Neuron (in vitro differentiated cells): Measurements from ENCODE around the gene PTPRN2.
"Not testable (repeated sequence)": the region's sequence is repeated elsewhere in the genome, so short reads cannot be mapped to it uniquely, and the experiment has no call there.

ENCODE experiments used
- H2AFZ ChIP-seq: one replicate; pipeline ENCODE4 v1.6.1; 2013; ENCODE audit warnings: low read depth, mild to moderate bottlenecking, inconsistent platforms, low read length, moderate library complexity
- H3K27me3 ChIP-seq: one replicate; pipeline ENCODE4 v1.6.1; 2013; ENCODE audit warnings: low read length; ENCODE audit not compliant: insufficient read depth
- H3K36me3 ChIP-seq: one replicate; pipeline ENCODE4 v1.6.1; 2013; ENCODE audit warnings: low read length; ENCODE audit not compliant: insufficient read depth
- H3K4me1 ChIP-seq: one replicate; pipeline ENCODE4 v1.6.1; 2013; ENCODE audit warnings: low read length; ENCODE audit not compliant: insufficient read depth
- H3K4me3 ChIP-seq: 2 replicates; pipeline ENCODE4 v1.5.1; 2013; ENCODE audit warnings: mild to moderate bottlenecking, low read length, moderate library complexity
- H3K9me3 ChIP-seq: one replicate; pipeline ENCODE4 v1.6.1; 2013; ENCODE audit warnings: low read length

PTPRN2 gene

GRCh38 chr7:158536871-158537515 is 50.6 kb downstream of the PTPRN2 start:
- H2AFZ ChIP-seq: no peak overlapping the region

DNA sequence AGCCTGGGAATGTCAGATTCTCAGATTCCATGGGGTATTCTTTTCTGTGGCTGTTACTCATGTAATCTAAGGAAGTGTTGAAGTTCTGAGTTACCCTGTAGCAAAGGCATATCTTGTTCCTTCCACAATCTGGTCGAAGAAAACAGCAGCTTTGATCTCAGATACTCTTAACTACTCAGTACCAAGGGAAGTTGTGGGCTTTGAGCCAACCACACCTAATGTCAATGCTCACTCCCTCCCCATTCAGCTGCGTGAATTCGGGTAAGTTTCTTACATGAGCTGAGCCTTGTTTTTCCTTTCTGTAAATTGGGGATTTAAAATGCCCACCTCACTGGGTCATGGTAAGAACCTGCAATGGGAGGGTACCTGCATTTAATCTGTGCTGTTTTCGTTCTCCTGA is 52.5 kb downstream of the PTPRN2 start:
- peaks cover 3% of the 10 kb centered on the region for H3K9me3 ChIP-seq
- no peaks in the 10 kb centered on the region for H3K36me3 ChIP-seq
- no peaks in the 10 kb centered on the region for H3K4me1 ChIP-seq
- H3K4me3 ChIP-seq: no peak overlapping the region
- no peak overlapping the region for H2AFZ ChIP-seq
- H3K27me3 ChIP-seq: no peaks in the 10 kb centered on the region

More at GRCh38 chr7:158536871-158537515, 50.6 kb downstream of the PTPRN2 start:
- Histone ChIP-seq H3K36me3 (no peaks in the 10 kb centered on the region), H3K4me1 (peaks cover 3% of the 10 kb centered on the region), H3K4me3 (no peak overlapping the region), H3K9me3 (peaks cover 3% of the 10 kb centered on the region), H3K27me3 (no peaks in the 10 kb centered on the region)

DNA sequence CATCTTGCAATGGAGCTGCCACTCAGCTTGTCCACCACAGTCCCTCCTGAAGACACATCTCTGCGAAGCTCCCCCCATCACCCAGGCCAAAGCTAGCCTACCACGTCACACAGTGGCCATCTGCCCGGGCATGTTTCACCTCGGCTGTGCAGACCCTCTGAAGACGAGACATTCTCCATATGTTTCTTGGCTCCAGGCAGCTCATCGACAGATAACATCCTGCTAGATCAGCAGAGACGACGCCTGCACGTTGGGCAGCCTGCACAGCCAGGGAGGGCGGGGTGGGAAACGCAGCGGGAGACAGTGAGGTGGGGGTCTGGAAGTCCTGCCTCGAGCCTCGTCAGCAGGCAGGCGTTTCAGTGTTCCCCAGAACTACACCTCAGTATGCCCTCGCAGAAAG is 53.0 kb downstream of the PTPRN2 start:
- Histone ChIP-seq H3K36me3 (no peaks in the 10 kb centered on the region), H2AFZ (no peak overlapping the region), H3K4me3 (no peak overlapping the region), H3K27me3 (no peaks in the 10 kb centered on the region), H3K9me3 (peaks cover 3% of the 10 kb centered on the region), H3K4me1 (no peaks in the 10 kb centered on the region)

- H3K27me3 ChIP-seq, H3K9me3 ChIP-seq, H2AFZ ChIP-seq, H3K4me1 ChIP-seq, H3K4me3 ChIP-seq, H3K36me3 ChIP-seq: not testable (repeated sequence)
Measured at GRCh38 chr7:158534134-158534515, 53.5 kb downstream of the PTPRN2 start.

- Histone ChIP-seq H3K4me3 (no peak overlapping the region), H3K4me1 (no peaks in the 10 kb centered on the region), H3K36me3 (no peaks in the 10 kb centered on the region), H3K27me3 (no peaks in the 10 kb centered on the region), H2AFZ (no peak overlapping the region), H3K9me3 (peaks cover 3% of the 10 kb centered on the region)
Measured at GRCh38 chr7:158533386-158534133, 54.1 kb downstream of the PTPRN2 start.

DNA sequence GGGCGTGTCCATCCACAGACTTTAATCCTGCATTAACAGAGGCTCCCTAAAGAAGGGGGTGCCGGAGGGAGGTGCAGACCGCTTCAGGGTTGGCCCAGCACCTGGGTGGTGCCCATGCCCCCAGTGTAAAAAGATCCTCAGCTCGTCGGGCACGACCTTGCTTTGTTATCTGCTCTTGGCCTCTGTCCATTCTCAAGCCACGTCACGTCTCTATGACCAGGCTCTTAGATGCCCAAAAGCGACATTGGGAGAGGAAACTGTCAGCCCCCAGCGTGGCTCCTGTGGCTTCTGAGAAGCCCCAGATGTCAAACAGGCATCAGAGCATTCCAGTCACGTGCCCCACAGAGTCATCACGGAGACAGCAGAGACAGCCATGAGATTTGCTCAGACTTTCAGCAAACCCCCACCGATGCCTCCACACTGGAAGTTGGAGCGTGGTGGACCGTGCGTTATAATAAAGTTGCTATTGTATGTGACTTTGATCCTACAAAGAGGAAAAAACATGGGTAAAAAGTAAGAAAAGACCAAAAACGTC is 55.5 kb downstream of the PTPRN2 start:
- H2AFZ ChIP-seq: no peak overlapping the region
- no peak overlapping the region for H3K4me3 ChIP-seq
- H3K36me3 ChIP-seq: no peaks in the 10 kb centered on the region
- peaks cover 3% of the 10 kb centered on the region for H3K9me3 ChIP-seq
- no peaks in the 10 kb centered on the region for H3K4me1 ChIP-seq
- no peaks in the 10 kb centered on the region for H3K27me3 ChIP-seq

DNA sequence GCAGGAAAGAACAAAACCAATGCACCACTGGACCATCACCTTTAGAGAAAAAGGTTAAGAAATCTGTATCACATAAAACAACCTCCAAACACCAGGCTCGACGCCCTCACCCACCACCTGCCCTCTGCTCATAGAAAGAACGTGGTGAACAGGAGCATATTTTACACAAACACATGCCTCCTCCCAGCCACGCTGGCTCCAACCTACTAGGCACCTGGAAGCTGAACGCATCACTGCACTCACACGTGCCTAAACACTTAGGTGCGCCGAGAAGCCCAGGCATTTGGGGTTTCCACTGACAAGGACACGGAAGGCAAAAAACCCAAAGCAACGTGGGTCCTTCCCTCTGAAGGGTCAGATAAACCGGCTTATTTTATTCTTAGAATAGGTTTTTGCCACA is 56.0 kb downstream of the PTPRN2 start:
- Histone ChIP-seq H3K4me3 (no peak overlapping the region), H3K9me3 (peaks cover 3% of the 10 kb centered on the region), H2AFZ (no peak overlapping the region), H3K27me3 (no peaks in the 10 kb centered on the region), H3K36me3 (no peaks in the 10 kb centered on the region), H3K4me1 (no peaks in the 10 kb centered on the region)

DNA sequence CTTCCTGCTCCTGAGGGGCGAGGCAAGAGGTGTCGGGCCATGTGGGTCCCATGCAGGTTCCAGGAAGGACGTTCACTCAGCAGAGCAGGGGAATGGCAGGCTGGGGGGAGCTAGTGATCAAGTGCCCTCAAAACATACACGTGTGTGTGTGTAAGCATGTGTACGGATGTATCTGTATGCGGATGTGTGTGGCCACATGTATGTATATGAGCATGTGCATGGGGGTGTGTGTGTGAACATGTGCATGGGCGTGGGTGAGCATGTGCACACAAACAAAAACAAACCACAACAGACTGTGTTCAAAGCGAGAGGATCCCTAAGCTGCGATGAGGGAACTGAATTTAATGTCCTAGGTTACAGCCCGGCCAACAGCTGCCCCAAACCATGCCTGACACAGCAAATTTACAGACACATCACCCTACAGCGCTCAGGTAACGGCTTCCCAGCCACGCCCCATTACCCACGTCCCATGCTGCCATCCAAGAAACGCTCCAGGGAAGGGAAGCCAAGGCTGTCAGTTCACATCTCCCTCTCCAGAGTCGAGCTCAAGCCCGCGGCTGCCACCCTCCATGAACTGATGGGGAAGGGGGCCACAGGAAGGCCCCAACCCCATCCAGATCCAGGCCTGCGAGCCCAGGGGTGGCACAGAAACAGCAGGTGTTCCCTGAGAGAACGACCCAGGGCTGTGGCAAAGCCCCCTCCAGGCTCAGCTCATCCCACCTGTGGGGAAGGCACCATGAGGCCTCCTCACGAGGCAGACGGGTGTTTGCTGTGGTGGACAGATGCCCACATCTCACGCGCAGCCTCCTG is 56.6 kb downstream of the PTPRN2 start:
- H2AFZ ChIP-seq: no peak overlapping the region
- H3K4me3 ChIP-seq: no peak overlapping the region
- H3K9me3 ChIP-seq: peaks cover 3% of the 10 kb centered on the region
- H3K4me1 ChIP-seq: no peaks in the 10 kb centered on the region
- no peaks in the 10 kb centered on the region for H3K27me3 ChIP-seq
- no peaks in the 10 kb centered on the region for H3K36me3 ChIP-seq

DNA sequence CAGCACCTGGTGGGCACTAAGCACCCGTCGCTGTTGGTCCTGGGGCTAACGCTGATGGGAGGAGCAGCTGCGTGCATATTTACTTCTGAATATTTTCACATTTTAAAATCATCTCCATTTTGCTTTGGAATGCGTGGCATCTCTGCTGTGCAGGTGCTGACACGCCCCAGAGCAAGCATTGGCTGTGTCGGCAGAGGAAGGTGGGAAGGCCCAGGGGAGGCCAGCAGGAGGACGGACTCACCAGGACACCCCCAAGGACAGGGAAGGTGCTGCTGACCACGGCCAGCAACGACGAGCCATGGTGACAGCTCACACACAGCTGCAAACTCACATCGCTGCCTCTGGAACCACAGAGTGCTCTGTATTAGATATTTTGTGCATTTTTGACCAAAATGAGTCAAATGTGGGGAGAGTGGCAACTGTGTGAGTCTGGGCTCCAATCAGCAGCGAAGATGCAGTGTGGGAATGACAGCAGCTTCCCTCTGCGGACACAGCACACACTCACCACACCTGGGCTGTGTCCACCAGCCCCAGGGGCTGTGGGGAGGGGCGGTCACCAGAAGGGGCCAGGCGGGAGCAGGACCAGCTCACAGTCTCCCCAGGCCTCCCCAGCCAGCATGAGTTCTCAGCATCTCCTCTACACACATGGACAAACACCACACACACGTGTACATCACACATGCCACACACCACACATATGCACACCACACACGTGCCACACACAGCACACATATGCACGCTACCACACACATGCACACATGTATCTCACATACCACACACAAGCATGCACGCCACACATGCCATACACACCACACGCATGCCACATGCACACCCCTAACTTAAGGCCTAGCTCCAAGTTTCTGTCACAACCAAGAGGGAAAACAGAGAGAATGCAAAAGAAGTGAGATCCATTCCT is 58.2 kb downstream of the PTPRN2 start:
- no peaks in the 10 kb centered on the region for H3K4me1 ChIP-seq
- H3K9me3 ChIP-seq: peaks cover 4% of the 10 kb centered on the region
- H2AFZ ChIP-seq: no peak overlapping the region
- H3K36me3 ChIP-seq: no peaks in the 10 kb centered on the region
- no peaks in the 10 kb centered on the region for H3K27me3 ChIP-seq
- H3K4me3 ChIP-seq: no peak overlapping the region

- Histone ChIP-seq H3K27me3 (no peaks in the 10 kb centered on the region), H3K4me3 (no peak overlapping the region), H2AFZ (no peak overlapping the region), H3K9me3 (peaks cover 2% of the 10 kb centered on the region), H3K36me3 (no peaks in the 10 kb centered on the region), H3K4me1 (no peaks in the 10 kb centered on the region)
Measured at GRCh38 chr7:158527915-158528502, 59.6 kb downstream of the PTPRN2 start.

GRCh38 chr7:158527495-158527894 is 60.1 kb downstream of the PTPRN2 start:
- Histone ChIP-seq H3K9me3 (peaks cover 2% of the 10 kb centered on the region), H3K27me3 (no peaks in the 10 kb centered on the region)

GRCh38 chr7:158527038-158527437 is 60.6 kb downstream of the PTPRN2 start:
- peaks cover 6% of the 10 kb centered on the region for H3K9me3 ChIP-seq
- no peak overlapping the region for H2AFZ ChIP-seq
- H3K27me3 ChIP-seq: no peaks in the 10 kb centered on the region
- H3K4me1 ChIP-seq: no peaks in the 10 kb centered on the region
- no peak overlapping the region for H3K4me3 ChIP-seq
- H3K36me3 ChIP-seq: no peaks in the 10 kb centered on the region

More at GRCh38 chr7:158527495-158527894, 60.1 kb downstream of the PTPRN2 start:
- no peak overlapping the region for H3K4me3 ChIP-seq
- no peak overlapping the region for H2AFZ ChIP-seq
- H3K36me3 ChIP-seq: no peaks in the 10 kb centered on the region
- H3K4me1 ChIP-seq: no peaks in the 10 kb centered on the region
